H9 (cell line): Measurements from ENCODE around the gene USP3. TPM values are rescaled to one million over a fixed set of nuclear protein-coding genes. Genes with fewer than 3 reads are reported as not detected.

Source experiments
- DNase-seq: peaks from one replicate; pipeline ENCODE4 v3.0.0-alpha.2; 2017
- H2AFZ ChIP-seq: one replicate; pipeline ENCODE4 v1.6.1; 2013; ENCODE audit warnings: mild to moderate bottlenecking, low read length, control low read depth, moderate library complexity
- H2AK5ac ChIP-seq: 2 replicates; pipeline ENCODE4 v1.6.1; 2013; ENCODE audit warnings: low read length, control low read depth, mixed read lengths; ENCODE audit not compliant: insufficient read length
- H2BK120ac ChIP-seq: one replicate; pipeline ENCODE4 v1.6.1; 2013; ENCODE audit warnings: low read depth, mild to moderate bottlenecking, low read length, control low read depth, inconsistent platforms; ENCODE audit not compliant: poor library complexity, severe bottlenecking
- H2BK12ac ChIP-seq: 2 replicates; pipeline ENCODE4 v1.6.1; 2013; ENCODE audit warnings: low read length, control low read depth, mixed read lengths, low read depth; ENCODE audit not compliant: insufficient read length
- H2BK15ac ChIP-seq: 2 replicates; pipeline ENCODE4 v1.6.1; 2013; ENCODE audit warnings: low read depth, low read length, control low read depth
- H2BK20ac ChIP-seq: one replicate; pipeline ENCODE4 v1.6.1; 2013; ENCODE audit warnings: low read depth, mild to moderate bottlenecking, low read length, control low read depth, inconsistent platforms; ENCODE audit not compliant: poor library complexity, severe bottlenecking
- H2BK5ac ChIP-seq: 2 replicates; pipeline ENCODE4 v1.6.1; 2013; ENCODE audit warnings: low read length, control low read depth, mixed read lengths; ENCODE audit not compliant: insufficient read length
- H3K14ac ChIP-seq: 2 replicates; pipeline ENCODE4 v1.6.1; 2013; ENCODE audit warnings: low read length, control low read depth; ENCODE audit not compliant: insufficient read depth
- H3K18ac ChIP-seq: 2 replicates; pipeline ENCODE4 v1.6.1; 2013; ENCODE audit warnings: low read depth, mild to moderate bottlenecking, mixed read lengths, low read length, control low read depth; ENCODE audit not compliant: insufficient read length
- H3K23ac ChIP-seq: 2 replicates; pipeline ENCODE4 v1.6.1; 2013; ENCODE audit warnings: low read length, control low read depth, mixed read lengths, low read depth; ENCODE audit not compliant: insufficient read length
- H3K23me2 ChIP-seq: 2 replicates; pipeline ENCODE4 v1.6.1; 2013; ENCODE audit warnings: low read depth, mild to moderate bottlenecking, mixed read lengths, low read length, control low read depth; ENCODE audit not compliant: insufficient read length, poor library complexity, severe bottlenecking
- H3K27ac ChIP-seq: 2 replicates; pipeline ENCODE4 v1.5.1; 2013; ENCODE audit warnings: low read length, control low read depth, mixed read lengths, low read depth; ENCODE audit not compliant: insufficient read length
- H3K27me3 ChIP-seq: 2 replicates; pipeline ENCODE4 v1.6.1; 2013; ENCODE audit warnings: low read length, control low read depth, inconsistent platforms; ENCODE audit not compliant: insufficient read depth
- H3K4ac ChIP-seq: 2 replicates; pipeline ENCODE4 v1.6.1; 2013; ENCODE audit warnings: low read depth, mild to moderate bottlenecking, control low read depth, inconsistent platforms, low read length, moderate library complexity
- H3K4me1 ChIP-seq: 2 replicates; pipeline ENCODE4 v1.6.1; 2013; ENCODE audit warnings: low read length, control low read depth, inconsistent platforms; ENCODE audit not compliant: insufficient read depth
- H3K4me2 ChIP-seq: 2 replicates; pipeline ENCODE4 v1.6.1; 2013; ENCODE audit warnings: low read length, control low read depth, mixed read lengths; ENCODE audit not compliant: insufficient read length, insufficient read depth
- H3K56ac ChIP-seq: 2 replicates; pipeline ENCODE4 v1.6.1; 2013; ENCODE audit warnings: low read depth, mild to moderate bottlenecking, mixed read lengths, low read length, control low read depth; ENCODE audit not compliant: insufficient read length
- H3K79me1 ChIP-seq: 2 replicates; pipeline ENCODE4 v1.6.1; 2013; ENCODE audit warnings: low read depth, mild to moderate bottlenecking, moderate library complexity, low read length, control low read depth, inconsistent platforms; ENCODE audit not compliant: insufficient read depth, poor library complexity, severe bottlenecking
- H3K79me2 ChIP-seq: 2 replicates; pipeline ENCODE4 v1.6.1; 2013; ENCODE audit warnings: low read length, control low read depth, inconsistent platforms; ENCODE audit not compliant: insufficient read depth
- H3K9ac ChIP-seq: 2 replicates; pipeline ENCODE4 v1.6.1; 2013; ENCODE audit warnings: low read length, control low read depth, mixed read lengths; ENCODE audit not compliant: insufficient read length; ENCODE audit errors: extremely low read depth
- H3K9me3 ChIP-seq: one replicate; pipeline ENCODE4 v1.6.1; 2013; ENCODE audit warnings: low read depth, low read length, inconsistent platforms; ENCODE audit not compliant: control insufficient read depth
- H3T11ph ChIP-seq: one replicate; pipeline ENCODE4 v1.6.1; 2013; ENCODE audit warnings: mild to moderate bottlenecking, low read length, control low read depth, inconsistent platforms
- H4K20me1 ChIP-seq: one replicate; pipeline ENCODE4 v1.6.1; 2013; ENCODE audit not compliant: control insufficient read depth, insufficient read length, insufficient read depth
- H4K5ac ChIP-seq: 2 replicates; pipeline ENCODE4 v1.6.1; 2013; ENCODE audit warnings: low read depth, mild to moderate bottlenecking, mixed read lengths, low read length, control low read depth; ENCODE audit not compliant: insufficient read length
- H4K8ac ChIP-seq: replicated peaks from 2 replicates; pipeline ENCODE4 v1.6.1; 2013; ENCODE audit warnings: low read length, control low read depth, mixed read lengths, low read depth; ENCODE audit not compliant: insufficient read length
- H4K91ac ChIP-seq: 2 replicates; pipeline ENCODE4 v1.6.1; 2013; ENCODE audit warnings: low read depth, mild to moderate bottlenecking, moderate library complexity, mixed read lengths, low read length, control low read depth; ENCODE audit not compliant: insufficient read length
- H3K27ac Mint-ChIP-seq, 3 experiments: 2 replicates in 2 of 3; 3 replicates in 1 of 3; pipeline ENCODE4 v1.8.0; 2020 to 2021; ENCODE audit warnings: mixed read lengths in 3 of 3, mild to moderate bottlenecking in 1 of 3, moderate library complexity in 1 of 3
- H3K27me3 Mint-ChIP-seq: 2 replicates; pipeline ENCODE4 v1.8.0; 2021; ENCODE audit warnings: low read depth, mild to moderate bottlenecking, moderate library complexity, mixed read lengths
- H3K36me3 Mint-ChIP-seq, 3 experiments: 2 replicates in 2 of 3; 3 replicates in 1 of 3; pipeline ENCODE4 v1.8.0; 2020 to 2021; ENCODE audit warnings: low read depth in 3 of 3, mixed read lengths in 3 of 3; ENCODE audit not compliant: insufficient read depth in 1 of 3
- H3K4me1 Mint-ChIP-seq, 2 experiments: 2 replicates each; pipeline ENCODE4 v1.8.0; 2020; ENCODE audit warnings: mixed read lengths in 2 of 2
- H3K4me3 Mint-ChIP-seq, 2 experiments: 2 replicates in 1 of 2; 3 replicates in 1 of 2; pipeline ENCODE4 v1.8.0; 2020 to 2021; ENCODE audit warnings: mild to moderate bottlenecking in 2 of 2, mixed read lengths in 2 of 2, moderate library complexity in 1 of 2
- H3K9me3 Mint-ChIP-seq, 2 experiments: 2 replicates in 1 of 2; 3 replicates in 1 of 2; pipeline ENCODE4 v1.8.0; 2020; ENCODE audit warnings: mild to moderate bottlenecking in 2 of 2, mixed read lengths in 2 of 2, moderate library complexity in 1 of 2
- WGBS: extraction: QIAGEN DNeasy Blood & Tissue Kit; methylation state at CpG from one replicate; pipeline ENCODE4 v1.1.7; 2013; ENCODE audit warnings: missing lambda C conversion rate, low lambda C conversion rate, mixed read lengths; ENCODE audit not compliant: insufficient read length; ENCODE audit errors: extremely low coverage; 5-methylcytosine and 5-hydroxymethylcytosine counted together
- total RNA-seq: library from RNA; stranded (reverse); gene quantifications from 2 replicates; pipeline ENCODE4 v1.2.1, GENCODE V29; 2021
- TF ChIP-seq, protein P1 (sequence below): fragments of 200-600 bp; sonication (generic); conservative IDR thresholded peaks from 3 replicates; pipeline ENCODE4 v1.8.0; 2021; ENCODE audit warnings: antibody characterized with exemption, mild to moderate bottlenecking

The USP3 gene
- total RNA-seq, 1 experiment from 2014 or later: 14.2 TPM

DNA sequence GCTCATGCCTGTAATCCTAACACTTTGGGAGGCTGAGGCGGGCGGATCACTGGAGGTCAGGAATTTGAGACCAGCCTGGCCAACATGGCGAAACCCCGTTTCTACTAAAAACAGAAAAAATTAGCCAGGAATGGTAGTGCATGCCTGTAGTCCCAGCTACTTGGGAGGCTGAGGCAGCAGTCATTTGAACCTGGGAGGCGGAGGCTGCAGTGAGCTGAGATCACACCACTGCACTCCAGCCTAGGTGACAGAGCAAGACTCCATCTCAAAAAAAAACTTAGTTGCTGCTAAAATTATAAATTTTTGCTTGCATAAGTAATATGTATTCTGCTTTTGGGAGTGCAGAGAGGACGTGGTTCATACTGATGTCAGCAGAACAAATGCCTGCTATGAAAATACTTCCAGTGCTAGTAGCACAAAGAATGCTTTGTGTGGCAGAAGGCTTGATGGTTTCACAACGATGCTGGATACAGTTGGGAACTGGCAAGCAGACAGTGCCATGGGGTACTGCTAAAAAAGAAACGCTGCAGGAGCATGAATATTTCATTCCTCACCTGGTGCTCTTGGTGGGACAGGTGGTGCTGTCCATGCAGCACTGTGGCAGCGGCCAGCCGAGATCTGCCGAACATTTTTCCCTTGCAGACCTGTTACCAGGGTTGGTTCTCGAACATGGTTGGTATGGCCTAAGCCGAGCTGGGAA is 123.9 kb downstream of the USP3 start:
- H3K56ac ChIP-seq: no peak overlapping the region
- TF ChIP-seq, protein P1, sequence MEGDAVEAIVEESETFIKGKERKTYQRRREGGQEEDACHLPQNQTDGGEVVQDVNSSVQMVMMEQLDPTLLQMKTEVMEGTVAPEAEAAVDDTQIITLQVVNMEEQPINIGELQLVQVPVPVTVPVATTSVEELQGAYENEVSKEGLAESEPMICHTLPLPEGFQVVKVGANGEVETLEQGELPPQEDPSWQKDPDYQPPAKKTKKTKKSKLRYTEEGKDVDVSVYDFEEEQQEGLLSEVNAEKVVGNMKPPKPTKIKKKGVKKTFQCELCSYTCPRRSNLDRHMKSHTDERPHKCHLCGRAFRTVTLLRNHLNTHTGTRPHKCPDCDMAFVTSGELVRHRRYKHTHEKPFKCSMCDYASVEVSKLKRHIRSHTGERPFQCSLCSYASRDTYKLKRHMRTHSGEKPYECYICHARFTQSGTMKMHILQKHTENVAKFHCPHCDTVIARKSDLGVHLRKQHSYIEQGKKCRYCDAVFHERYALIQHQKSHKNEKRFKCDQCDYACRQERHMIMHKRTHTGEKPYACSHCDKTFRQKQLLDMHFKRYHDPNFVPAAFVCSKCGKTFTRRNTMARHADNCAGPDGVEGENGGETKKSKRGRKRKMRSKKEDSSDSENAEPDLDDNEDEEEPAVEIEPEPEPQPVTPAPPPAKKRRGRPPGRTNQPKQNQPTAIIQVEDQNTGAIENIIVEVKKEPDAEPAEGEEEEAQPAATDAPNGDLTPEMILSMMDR: no peak
- no peaks in the 10 kb centered on the region for H3K9me3 ChIP-seq
- H3K14ac ChIP-seq: no peak overlapping the region
- no peak for DNase-seq
- H3K27ac ChIP-seq: no peak overlapping the region
- Mint-ChIP-seq H3K4me3 (no peak overlapping the region), H3K4me1 (no peaks in the 10 kb centered on the region), H3K9me3 (no peaks in the 10 kb centered on the region), H3K27me3 (no peaks in the 10 kb centered on the region), H3K27ac (no peak overlapping the region), H3K36me3 (peaks cover 6 to 68% (median 44%) of the 10 kb centered on the region in 3 experiments; a peak in 6 of 7 replicates)
- no peaks in the 10 kb centered on the region for H3K4me1 ChIP-seq
- no peaks in the 10 kb centered on the region for H3K23me2 ChIP-seq
- H3K4me2 ChIP-seq: no peak overlapping the region
- no peak overlapping the region for H2BK15ac ChIP-seq
- no CpG with 5 or more reads among the region's 13 CpGs for WGBS
- H3K79me2 ChIP-seq: no peaks in the 10 kb centered on the region
- no peak overlapping the region for H3K18ac ChIP-seq
- no peak overlapping the region for H2AFZ ChIP-seq
- no peak overlapping the region for H3K4ac ChIP-seq
- H2BK20ac ChIP-seq: no peak overlapping the region
- H4K20me1 ChIP-seq: no peaks in the 10 kb centered on the region
- H3T11ph ChIP-seq: no peak overlapping the region
- no peaks in the 10 kb centered on the region for H3K79me1 ChIP-seq
- no peak overlapping the region for H2BK12ac ChIP-seq
- no peak overlapping the region for H3K23ac ChIP-seq
- no peak overlapping the region for H3K9ac ChIP-seq
- H2BK120ac ChIP-seq: no peak overlapping the region
- no peak overlapping the region for H4K8ac ChIP-seq
- H4K5ac ChIP-seq: no peak overlapping the region
- no peak overlapping the region for H2AK5ac ChIP-seq
- no peaks in the 10 kb centered on the region for H3K27me3 ChIP-seq
- H4K91ac ChIP-seq: no peak overlapping the region
- no peak overlapping the region for H2BK5ac ChIP-seq
